SKM-1 (cell line): ENCODE results near the gene HLX.

Experiments used
- DNase-seq: peaks from one replicate; lab custom pipeline; 2025; ENCODE audit not compliant: unreplicated experiment; lab: John Stamatoyannopoulos, UW

Gene HLX

GRCh38 chr1:220879076-220879508 is at the start of gene HLX:
TSS of gene HLX (plus strand) at chr1:220879443. CDS start at chr1:220879858, 415 bp downstream.
- peak; percentile 99 for DNase-seq

- DNase-seq, result no peak
These were observed 45.8 kb upstream of the HLX start for GRCh38 chr1:220833436-220833835.

- no peak for DNase-seq
These were observed 44.9 kb upstream of the HLX start for GRCh38 chr1:220834155-220834870.

GRCh38 chr1:220838578-220838977 is 40.7 kb upstream of the HLX start:
- no peak for DNase-seq

GRCh38 chr1:220839474-220839873 is 39.8 kb upstream of the HLX start:
- DNase-seq, result no peak

GRCh38 chr1:220841293-220841692 is 38.0 kb upstream of the HLX start:
- DNase-seq, result no peak

GRCh38 chr1:220843481-220844011 is 35.7 kb upstream of the HLX start:
- no peak for DNase-seq

GRCh38 chr1:220852408-220852807 is 26.8 kb upstream of the HLX start:
- no peak for DNase-seq

- no peak for DNase-seq
These were observed 6.9 kb upstream of the HLX start for GRCh38 chr1:220872296-220872695.

- DNase-seq, result no peak
These were observed 6.2 kb upstream of the HLX start for GRCh38 chr1:220873087-220873486.

GRCh38 chr1:220873868-220874655 is 5.2 kb upstream of the HLX start:
- DNase-seq, result peak; percentile 62

GRCh38 chr1:220875260-220875659 is 4.0 kb upstream of the HLX start:
- DNase-seq, result no peak

GRCh38 chr1:220876511-220877376 is 2.5 kb upstream of the HLX start:
- peak; percentile 88 for DNase-seq

- peak; percentile 59 for DNase-seq
These were observed 1.7 kb upstream of the HLX start for GRCh38 chr1:220877377-220878095.

- DNase-seq, result peak; percentile 93
These were observed 810 bp upstream of the HLX start for GRCh38 chr1:220878191-220879075.

- no peak for DNase-seq
These were observed 492 bp downstream of the HLX start for GRCh38 chr1:220879509-220880361.

- DNase-seq, result no peak
These were observed 1.1 kb downstream of the HLX start for GRCh38 chr1:220880362-220880670.

GRCh38 chr1:220880726-220881506 is 1.7 kb downstream of the HLX start:
- peak; percentile 80 for DNase-seq
